GM11168 (cell line): ENCODE results near the gene NEU1.
"Not testable (repeated sequence)": the region's sequence is repeated elsewhere in the genome, so short reads cannot be mapped to it uniquely, and the experiment has no call there.

ENCODE experiments used
- in situ Hi-C: fragments of 300-500 bp; cut with MboI; formaldehyde crosslinking; loops from one replicate; pipeline ENCODE4 v1.12.0; 2022; ENCODE audit warnings: low sequenced_read_pairs; ENCODE audit not compliant: unreplicated experiment

NEU1 gene

GRCh38 chr6:31823592-31824196 is 38.9 kb downstream of the NEU1 start:
- in situ Hi-C loops: not testable (repeated sequence)

- in situ Hi-C loops: no loop called here
Observed at GRCh38 chr6:31822036-31822821, 40.4 kb downstream of the NEU1 start.

DNA sequence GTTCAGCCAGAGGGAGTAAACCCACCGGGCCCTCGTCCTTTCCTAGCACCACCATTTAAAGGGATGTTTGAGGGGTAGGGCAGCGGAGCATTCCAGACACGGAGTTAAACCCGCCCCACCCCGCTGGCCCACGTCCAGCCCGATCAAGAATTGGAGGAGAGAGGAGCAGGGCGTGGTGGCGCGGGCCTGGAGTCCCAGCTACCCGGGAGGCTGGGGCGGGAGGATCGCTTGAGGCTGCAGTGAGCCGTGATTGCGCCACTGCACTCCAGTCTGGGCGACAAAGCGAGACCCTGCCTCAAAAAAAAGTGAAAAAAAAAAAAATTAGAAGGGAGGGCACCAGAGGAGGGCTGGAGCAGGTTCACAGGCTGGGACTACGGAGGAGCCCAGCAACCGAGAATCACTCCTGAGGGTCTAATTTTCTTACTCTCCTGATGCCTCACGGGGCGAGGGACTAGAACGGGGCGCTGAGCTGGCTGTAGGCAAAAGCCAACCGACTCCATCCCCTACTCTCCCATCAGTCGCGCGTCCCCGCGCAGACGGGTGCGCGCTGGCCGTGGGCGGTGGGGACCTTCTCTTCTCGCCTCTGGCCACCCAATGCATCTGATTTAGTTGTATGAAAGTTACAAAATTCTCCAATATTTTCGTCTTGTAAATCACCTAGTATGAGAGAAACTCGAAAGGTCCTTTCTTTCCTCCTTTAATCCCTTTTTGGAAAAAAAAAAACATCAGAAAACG is 41.2 kb downstream of the NEU1 start:
- in situ Hi-C loops: no loop called here

DNA sequence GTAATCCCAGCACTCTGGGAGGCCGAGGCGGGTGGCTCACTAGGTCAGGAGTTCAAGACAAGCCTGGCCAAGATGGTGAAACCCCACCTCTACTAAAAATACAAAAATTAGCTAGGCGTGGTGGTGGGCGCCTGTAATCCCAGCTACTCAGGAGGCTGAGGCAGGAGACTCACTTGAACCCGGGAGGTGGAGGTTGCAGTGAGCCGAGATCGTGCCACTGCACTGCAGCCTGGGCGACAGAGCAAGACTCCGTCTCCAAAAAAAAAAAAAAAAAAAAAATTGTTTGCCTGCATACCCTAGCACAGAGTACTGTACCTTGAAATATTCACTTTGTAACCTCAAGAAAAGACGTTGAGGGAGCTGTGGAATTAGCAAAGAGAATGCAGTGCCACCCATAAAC is 42.2 kb downstream of the NEU1 start:
- in situ Hi-C loops: not testable (repeated sequence)

DNA sequence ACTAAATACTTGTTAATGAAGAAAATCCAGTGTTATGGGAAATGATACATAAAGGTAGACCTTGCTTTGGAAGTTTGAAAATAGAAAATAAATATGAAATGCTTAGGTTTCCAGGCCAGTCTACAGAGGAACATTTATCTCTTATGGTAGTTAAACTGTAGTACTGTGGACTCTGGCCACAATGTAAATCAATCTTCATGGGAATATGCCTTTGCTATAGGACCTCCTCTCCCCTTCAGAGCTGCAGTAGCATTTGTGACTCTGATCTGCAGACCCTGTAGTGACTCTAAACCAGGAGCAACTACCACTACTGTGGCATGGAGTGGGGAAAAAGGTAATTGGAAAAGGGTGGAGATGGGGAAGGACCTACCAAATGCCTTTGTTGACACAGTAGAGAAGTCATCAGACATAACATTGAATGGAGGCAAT is 42.7 kb downstream of the NEU1 start:
- in situ Hi-C loops: no loop called here

- in situ Hi-C loops: not testable (repeated sequence)
Observed at GRCh38 chr6:31817929-31818511, 44.6 kb downstream of the NEU1 start.

GRCh38 chr6:31817133-31817928 is 45.3 kb downstream of the NEU1 start:
- in situ Hi-C loops: not testable (repeated sequence)

GRCh38 chr6:31815025-31815838 is 47.4 kb downstream of the NEU1 start, which contains the start of the genes HSPA1A and HSPA1L:
Gene HSPA1A (plus strand): TSS chr6:31815543. CDS start chr6:31815757, 214 bp downstream.
Gene HSPA1L (minus strand): TSS chr6:31815283. CDS start chr6:31811972, 3,311 bp downstream.
- in situ Hi-C loops: no loop called here

DNA sequence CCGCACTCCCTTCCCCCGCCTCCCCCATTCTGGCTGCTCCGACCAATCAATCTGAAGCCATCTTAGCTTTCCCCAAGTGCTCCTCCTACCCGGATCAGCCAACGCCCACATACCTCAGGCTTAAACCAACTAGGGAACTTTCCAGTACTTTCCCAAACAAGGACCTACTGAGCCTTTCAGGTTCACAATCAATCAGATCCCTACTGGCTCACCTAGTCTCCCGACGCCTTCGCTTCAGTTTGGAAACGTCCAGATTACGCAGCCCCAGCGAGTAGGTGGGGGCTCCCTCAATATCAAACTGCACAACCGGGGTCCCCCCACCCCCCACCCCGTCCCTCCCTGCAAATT is 48.0 kb downstream of the NEU1 start:
- in situ Hi-C loops: no loop called here

DNA sequence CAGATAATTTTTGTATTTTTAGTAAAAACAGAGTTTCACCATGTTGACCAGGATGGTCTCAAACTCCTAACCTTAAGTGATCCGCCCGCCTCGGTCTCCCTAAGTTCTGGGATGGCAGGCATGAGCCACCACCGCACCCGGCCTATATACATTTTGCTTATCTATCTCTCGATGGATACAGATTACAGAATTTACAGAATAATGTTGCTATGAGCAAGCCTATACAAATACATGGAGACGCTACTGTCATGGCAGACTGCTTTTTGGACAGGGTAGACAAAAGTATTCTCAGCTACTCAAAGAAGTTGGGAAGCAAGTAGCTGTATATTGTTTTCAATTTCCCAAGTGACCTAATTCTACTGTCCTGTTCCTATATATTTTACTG is 49.2 kb downstream of the NEU1 start:
- in situ Hi-C loops: no loop called here

DNA sequence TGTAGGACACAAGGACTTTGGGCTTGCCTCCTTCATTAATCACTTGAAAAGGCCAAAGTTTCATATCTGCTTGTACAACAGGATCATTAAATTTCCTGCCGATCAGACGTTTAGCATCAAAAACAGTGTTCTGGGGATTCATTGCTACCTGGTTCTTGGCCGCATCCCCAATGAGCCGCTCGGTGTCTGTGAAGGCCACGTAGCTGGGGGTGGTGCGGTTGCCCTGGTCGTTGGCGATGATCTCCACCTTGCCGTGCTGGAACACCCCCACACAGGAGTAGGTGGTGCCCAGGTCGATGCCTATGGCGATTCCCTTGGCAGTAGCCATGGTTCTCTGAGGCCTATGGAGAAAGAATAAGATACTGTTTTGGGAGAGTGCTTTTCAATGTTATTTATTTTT is 51.0 kb downstream of the NEU1 start:
- in situ Hi-C loops: no loop called here

- in situ Hi-C loops: not testable (repeated sequence)
Observed at GRCh38 chr6:31808599-31808998, 54.0 kb downstream of the NEU1 start.
